Measurements from ENCODE around the gene HOOK1. TPM values are rescaled to one million over a fixed set of nuclear protein-coding genes. Genes with fewer than 3 reads are reported as not detected.

HOOK1 gene
- total and polyA plus RNA-seq, 12 donors: 3.3 to 23.9 (median 8.4) TPM

DNA sequence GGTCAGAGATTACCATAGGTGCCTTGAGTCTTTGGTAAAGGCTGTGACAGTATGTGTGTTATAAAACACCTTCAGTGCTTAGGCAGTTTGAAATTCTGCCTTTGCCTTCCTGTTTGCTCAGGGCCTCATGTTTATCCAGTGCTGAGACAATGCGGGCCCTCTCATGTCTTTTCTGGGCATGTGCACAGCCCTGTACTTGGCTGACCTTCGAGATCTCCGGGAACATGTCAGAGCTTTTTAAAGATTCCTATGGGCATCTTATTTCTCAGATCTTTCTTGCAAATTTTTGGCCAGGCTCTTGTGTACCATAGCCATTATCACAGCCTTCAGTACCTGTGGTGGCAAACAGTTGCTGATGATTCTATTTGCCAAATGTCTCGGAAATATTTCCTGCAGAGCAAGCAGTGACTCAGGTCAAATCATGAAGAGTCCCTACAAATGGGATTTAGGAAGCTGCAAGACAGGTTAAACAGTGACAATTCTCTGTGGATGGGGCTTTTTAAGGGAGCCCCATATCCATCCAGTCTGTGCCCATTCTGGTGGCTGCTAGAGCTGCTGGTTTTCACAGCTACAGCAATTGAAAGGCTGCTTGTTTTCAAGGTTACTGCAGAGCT, 42.1 kb downstream of the HOOK1 start:
- no peaks in the 10 kb centered on the region for H3K9me3 ChIP-seq (replicated peaks in 1 of 3)
- H3K27me3 ChIP-seq: no peaks in the 10 kb centered on the region
- peak; percentile 33 to 69 (median 55) for DNase-seq
- H3K4me3 ChIP-seq: peak overlapping the region in 1 of 4 donors; percentile 20
- H3K36me3 ChIP-seq (replicated peaks in 1 of 2): no peaks in the 10 kb centered on the region
- intact Hi-C loops (cut with DNase I): no loop called here
- peak overlapping the region in 3 of 5 donors; percentile 2 to 49 (median 23) for H3K27ac ChIP-seq
- no peak for TF ChIP-seq CTCF (IDR thresholded peaks at IDR 0.05)
- TF ChIP-seq POLR2A (IDR thresholded peaks at IDR 0.05): no peak
- 38 to 49% (median 43%) methylated on average over 4 of the region's 4 CpGs for WGBS, 4 donors
- peaks cover 0 to 15% of the 10 kb centered on the region in 2 donors for H3K4me1 ChIP-seq (replicated peaks in 1 of 2)

GRCh38 chr1:59857679-59858354, 43.1 kb downstream of the HOOK1 start:
- TF ChIP-seq POLR2A (IDR thresholded peaks at IDR 0.05) (no peak), CTCF (IDR thresholded peaks at IDR 0.05) (no peak)
- no peak for DNase-seq
- 64 to 80% (median 68%) methylated on average over 5 of the region's 5 CpGs for WGBS, 4 donors
- no peak overlapping the region for H3K27ac ChIP-seq
- intact Hi-C loops (cut with DNase I): no loop called here
- H3K27me3 ChIP-seq: no peaks in the 10 kb centered on the region
- no peaks in the 10 kb centered on the region for H3K36me3 ChIP-seq (replicated peaks in 1 of 2)
- H3K9me3 ChIP-seq (replicated peaks in 1 of 3): no peaks in the 10 kb centered on the region
- no peak overlapping the region for H3K4me3 ChIP-seq
- peaks cover 0 to 15% of the 10 kb centered on the region in 2 donors for H3K4me1 ChIP-seq (replicated peaks in 1 of 2)

DNA sequence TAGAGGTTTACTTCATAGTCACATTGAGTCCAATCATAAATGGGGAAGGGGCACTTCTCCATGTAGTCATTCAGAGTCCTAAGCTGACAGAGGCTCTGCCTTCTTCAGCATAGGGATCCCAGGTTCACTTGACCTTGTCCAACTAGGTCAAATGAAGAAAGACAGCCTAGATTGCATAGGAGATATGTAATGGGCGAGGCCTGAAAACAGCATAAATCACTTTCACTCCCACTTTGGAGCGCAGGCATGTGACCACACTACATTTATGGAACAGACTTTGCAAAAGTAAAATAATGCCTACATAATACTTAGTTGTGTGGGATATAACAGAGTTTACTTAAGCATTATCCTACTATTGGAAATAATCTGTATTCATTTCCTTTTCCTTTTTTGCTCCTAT, 51.7 kb downstream of the HOOK1 start:
- H3K27me3 ChIP-seq: no peaks in the 10 kb centered on the region
- no peaks in the 10 kb centered on the region for H3K4me1 ChIP-seq (replicated peaks in 1 of 2)
- no peak for DNase-seq
- WGBS, 4 donors: 93 to 94% (median 94%) methylated on average over 2 of the region's 2 CpGs
- no peaks in the 10 kb centered on the region for H3K9me3 ChIP-seq (replicated peaks in 1 of 3)
- H3K36me3 ChIP-seq (replicated peaks in 1 of 2): peaks cover 0 to 5% of the 10 kb centered on the region in 2 donors
- TF ChIP-seq POLR2A (IDR thresholded peaks at IDR 0.05) (no peak), CTCF (IDR thresholded peaks at IDR 0.05) (no peak)
- H3K4me3 ChIP-seq: no peak overlapping the region
- no peak overlapping the region for H3K27ac ChIP-seq
- intact Hi-C loops (cut with DNase I): no loop called here

GRCh38 chr1:59871746-59872145, 57.0 kb downstream of the HOOK1 start:
- TF ChIP-seq POLR2A (IDR thresholded peaks at IDR 0.05): no peak
- TF ChIP-seq CTCF (IDR thresholded peaks at IDR 0.05): no peak
- Histone ChIP-seq H3K9me3 (replicated peaks in 1 of 3) (no peaks in the 10 kb centered on the region), H3K27ac (no peak overlapping the region), H3K36me3 (replicated peaks in 1 of 2) (peaks cover 0 to 5% of the 10 kb centered on the region in 2 donors), H3K4me3 (no peak overlapping the region), H3K4me1 (replicated peaks in 1 of 2) (no peaks in the 10 kb centered on the region), H3K27me3 (no peaks in the 10 kb centered on the region)
- no peak for DNase-seq
- intact Hi-C loops (cut with DNase I): no loop called here
